NCI-H82 (cell line): ENCODE results near the gene GNMT.

Experiments
- DNase-seq: peaks from one replicate; lab custom pipeline; 2025; lab: John Stamatoyannopoulos, UW

GNMT gene

DNA sequence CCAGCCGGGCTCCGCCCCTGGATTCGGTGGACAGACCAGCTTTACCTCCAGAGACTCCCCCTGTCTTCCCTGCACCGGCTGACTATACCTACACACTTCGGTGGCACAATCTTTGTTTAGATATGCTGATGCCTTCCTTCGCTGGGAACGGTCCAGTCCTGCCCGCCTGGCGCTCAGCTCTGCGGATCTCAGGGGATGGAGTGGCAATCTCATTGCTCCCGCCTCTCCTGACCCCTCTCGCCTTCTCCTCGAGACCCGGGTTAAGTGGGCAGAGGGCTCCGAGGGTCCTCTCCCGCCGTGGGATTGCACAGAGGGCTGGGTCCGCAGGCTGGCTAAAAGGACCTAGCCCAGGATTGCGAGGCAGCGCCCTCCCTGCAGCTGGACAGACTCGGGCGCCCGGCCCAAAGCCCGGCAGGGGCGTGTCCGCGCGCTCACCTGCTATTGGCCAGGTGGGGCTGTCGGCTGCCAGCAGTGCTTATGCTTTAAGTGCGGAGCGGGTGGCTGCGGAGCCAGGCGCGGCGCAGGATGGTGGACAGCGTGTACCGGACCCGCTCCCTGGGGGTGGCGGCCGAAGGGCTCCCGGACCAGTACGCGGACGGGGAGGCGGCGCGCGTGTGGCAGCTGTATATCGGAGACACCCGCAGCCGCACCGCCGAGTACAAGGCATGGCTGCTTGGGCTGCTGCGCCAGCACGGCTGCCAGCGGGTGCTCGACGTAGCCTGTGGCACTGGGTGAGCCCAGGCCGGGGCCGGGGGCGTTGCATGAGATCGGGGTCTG, at the start of gene GNMT:
TSS of gene GNMT (plus strand) at position 512 of the 777 bp plus-strand sequence. CDS start at position 526, 14 bp downstream.
- DNase-seq, result peak; percentile 66

DNA sequence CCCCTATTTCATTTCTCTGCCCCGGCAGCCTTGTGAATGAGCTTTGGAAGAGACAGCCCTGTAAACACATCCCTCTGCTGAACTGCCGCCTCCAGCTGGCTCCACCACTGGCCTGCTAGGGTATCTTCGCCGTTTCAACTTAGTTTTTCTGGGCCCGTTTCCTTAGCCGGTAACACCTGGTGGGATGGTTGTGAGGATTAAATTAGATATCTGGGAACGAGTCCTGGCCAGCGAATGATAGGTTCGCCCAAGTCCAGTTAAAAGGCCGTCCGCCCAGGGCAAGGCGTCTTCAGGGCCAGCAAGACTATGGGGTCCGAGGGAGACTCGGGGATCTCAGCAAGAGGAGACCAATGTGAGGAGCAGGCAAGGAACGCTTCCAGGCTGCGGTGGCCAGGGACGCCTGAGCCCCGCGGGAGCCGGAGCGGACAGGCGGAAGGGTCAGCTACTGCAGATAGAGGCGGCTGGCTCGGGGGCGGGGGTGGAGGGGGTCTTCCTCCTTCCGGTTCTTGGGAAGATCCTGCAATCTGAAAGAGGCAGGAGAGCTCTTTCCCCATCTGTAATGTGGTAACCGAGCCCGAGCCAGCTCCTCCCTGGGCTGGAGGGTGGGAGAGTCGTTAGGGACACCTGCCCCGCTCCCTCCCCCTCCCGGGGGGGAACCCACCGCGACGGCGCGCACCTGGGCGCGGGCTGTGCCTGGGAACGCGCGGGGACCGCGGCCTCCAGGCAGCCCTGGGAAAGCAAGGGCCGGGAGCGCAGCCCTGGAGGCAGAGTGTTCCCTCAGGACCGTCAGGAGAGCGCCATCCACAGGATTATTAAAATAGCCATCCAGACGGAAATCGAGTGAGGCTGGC, 49.2 kb upstream of the GNMT start:
- DNase-seq, result no peak

DNA sequence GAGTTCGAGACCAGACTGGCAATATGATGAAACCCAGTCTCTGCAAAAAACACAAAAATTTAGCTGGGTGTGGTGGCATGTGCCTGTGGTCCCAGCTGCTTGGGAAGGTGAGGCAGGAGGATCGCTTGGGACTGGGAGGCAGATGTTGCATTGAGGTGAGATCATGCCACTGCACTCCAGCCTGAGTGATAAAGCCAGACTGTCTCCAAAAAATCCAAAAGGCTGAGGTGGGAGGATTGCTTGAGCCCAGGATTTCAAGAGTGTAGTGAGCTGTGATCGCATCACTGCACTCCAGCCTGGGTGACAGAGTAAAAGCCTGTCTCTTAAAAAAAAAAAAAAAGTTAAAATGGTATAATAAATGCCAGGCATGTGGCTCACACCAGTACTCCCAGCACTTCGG, 46.0 kb upstream of the GNMT start:
- no peak for DNase-seq

DNA sequence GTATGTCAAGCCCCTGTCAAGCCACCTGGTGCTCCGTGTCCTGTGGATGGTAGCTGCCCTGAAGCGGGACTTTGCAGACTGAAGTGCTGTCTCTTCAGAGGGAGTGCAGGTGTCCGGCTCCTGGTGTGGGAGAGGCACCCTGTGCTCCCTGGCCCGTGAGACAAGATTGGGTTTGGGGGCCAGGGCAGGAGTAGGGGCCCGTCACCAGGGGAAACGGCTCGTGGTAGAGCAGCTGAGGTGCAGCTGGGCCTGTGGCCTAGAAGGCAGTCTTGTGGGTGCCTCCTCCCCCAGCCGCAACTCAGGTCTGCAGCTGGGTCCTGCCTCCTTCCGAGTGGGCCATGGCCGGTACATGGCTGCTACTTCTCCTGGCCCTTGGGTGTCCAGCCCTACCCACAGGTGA, 44.8 kb upstream of the GNMT start, which contains the start of gene PTCRA:
TSS of gene PTCRA (plus strand) at position 322 of the 400 bp plus-strand sequence. CDS start at position 339, 17 bp downstream.
- no peak for DNase-seq

DNA sequence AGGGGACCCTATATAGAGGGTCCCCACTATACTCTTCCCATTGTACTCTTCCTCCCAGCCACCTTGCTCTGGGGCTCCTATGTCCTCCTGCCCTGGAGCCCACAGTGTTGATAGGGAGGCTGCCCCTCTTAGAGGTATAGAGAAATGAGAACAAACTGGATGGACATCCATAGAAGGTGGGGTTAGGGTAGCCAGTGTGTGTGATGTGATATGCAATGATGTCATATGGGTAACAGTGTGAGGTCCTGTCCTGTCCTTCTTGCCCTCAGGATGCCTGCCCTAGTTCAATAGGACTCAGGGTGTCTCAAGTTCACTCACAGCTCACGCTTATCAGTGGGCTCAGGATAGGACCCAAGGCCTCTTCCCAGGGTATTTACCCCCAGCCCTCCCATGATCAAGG, 44.3 kb upstream of the GNMT start:
- DNase-seq, result no peak

DNA sequence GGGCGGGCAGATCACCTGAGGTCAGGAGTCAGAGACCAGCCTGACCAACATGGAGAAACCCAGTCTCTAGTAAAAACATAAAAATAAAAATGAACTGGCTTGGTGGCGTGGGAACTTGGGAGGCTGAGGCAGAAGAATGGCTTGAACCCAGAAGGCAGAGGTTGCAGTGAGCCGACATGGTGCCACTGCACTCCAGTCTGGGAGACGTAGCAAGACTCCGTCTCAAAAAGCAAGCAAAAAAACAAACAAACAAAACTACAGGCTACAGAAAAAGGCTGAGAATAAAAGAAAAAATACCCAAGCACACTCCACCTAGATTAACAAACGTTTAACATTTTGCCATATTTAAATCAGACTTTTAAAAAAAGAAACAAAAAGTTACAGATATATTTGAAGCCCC, 38.8 kb upstream of the GNMT start:
- DNase-seq, result no peak

DNA sequence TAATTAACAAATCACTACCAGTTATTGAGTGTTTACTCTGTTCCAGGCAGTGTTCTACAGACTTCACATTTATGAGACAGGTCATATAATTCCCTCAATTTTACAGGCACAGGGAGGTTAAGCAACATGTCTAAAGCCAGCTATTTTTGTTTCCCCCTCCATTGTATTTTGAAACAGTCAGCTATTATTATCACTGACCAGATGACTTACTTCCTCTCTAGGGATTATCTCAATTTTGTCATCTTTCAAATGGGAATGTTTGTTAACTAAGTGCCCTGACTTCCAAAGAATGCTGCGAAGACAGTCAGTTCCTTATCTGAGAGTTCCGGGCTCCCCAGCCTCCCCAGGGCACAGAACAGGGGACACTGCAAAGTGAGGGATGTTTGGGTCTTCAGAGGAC, 36.9 kb upstream of the GNMT start:
- no peak for DNase-seq

DNA sequence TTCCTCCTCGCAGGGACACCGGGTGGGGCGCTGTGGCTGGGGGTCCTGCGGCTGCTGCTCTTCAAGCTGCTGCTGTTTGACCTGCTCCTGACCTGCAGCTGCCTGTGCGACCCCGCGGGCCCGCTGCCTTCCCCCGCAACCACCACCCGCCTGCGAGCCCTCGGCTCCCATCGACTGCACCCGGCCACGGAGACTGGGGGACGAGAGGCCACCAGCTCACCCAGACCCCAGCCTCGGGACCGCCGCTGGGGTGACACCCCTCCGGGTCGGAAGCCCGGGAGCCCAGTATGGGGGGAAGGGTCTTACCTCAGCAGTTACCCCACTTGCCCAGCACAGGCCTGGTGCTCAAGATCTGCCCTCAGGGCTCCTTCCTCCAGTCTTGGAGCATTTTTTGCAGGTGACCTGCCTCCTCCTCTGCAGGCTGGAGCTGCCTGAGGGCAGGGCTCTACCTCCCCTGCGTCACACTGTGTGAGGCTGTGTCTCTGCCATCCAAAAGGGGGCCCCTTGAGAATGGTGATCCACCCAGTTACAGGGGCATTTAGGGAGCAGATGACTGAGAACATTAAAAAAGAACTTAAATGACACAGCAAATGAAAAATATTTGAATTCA, 35.2 kb upstream of the GNMT start:
- no peak for DNase-seq

DNA sequence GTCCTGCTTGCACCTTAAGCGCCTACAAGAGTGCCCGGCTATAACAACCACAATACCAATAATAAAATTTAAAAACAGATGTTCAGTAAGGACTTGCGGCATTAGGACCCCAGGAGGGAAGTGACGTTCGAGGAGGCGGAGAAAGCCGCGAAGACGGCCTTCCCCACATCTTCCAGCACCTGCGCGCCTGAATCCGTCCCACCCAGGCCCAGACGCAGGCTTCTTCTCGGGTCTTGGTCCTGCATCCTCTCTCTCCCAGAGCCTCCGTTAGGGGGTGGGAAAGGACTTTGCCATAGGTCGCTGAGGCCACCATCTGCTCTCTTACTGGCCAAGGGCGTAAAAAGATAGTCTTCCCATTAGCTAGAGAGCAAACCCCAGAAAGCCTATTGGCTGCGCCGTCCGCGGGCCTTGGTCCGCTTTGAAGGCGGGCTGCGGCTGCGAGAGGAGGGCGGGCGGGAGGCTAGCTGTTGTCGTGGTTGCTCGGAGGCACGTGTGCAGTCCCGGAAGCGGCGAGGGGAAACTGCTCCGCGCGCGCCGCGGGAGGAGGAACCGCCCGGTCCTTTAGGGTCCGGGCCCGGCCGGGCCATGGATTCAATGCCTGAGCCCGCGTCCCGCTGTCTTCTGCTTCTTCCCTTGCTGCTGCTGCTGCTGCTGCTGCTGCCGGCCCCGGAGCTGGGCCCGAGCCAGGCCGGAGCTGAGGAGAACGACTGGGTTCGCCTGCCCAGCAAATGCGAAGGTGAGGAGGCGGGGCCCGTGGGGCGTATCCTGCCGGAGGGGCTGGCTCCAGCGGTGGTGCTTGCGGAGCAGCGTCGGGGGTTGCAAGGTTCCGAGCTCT, 31.4 kb upstream of the GNMT start, which contains the start of gene CNPY3:
TSS of gene CNPY3 (plus strand) at position 495 of the 835 bp plus-strand sequence. CDS start at position 586, 91 bp downstream.
- DNase-seq, result peak; percentile 100

DNA sequence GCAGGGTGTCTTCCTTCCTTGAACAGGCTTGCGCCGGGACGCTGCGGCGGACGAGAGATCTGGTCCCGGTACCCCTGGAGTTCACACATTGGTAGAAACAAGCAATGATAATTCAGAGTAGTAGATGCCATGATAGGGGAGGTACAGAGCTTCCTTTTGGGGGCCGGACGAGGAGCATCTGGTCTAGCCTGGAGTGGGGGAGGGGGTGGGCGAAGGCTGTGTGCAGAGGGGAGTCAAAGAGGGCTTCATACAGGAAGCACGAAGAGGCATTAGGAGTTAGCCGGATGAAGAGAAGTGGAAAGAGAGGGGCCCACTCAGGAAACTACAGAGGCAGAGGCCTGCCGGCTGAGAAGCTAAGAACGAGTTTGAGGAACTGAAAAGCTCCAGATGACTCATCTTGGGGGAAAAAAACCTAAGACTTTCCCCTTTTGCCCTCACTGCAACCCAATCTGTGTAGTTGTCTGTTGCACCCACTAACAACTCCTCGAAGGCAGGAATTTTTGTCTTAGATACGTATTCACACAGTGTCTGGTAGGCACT, 30.7 kb upstream of the GNMT start:
- peak; percentile 87 for DNase-seq

DNA sequence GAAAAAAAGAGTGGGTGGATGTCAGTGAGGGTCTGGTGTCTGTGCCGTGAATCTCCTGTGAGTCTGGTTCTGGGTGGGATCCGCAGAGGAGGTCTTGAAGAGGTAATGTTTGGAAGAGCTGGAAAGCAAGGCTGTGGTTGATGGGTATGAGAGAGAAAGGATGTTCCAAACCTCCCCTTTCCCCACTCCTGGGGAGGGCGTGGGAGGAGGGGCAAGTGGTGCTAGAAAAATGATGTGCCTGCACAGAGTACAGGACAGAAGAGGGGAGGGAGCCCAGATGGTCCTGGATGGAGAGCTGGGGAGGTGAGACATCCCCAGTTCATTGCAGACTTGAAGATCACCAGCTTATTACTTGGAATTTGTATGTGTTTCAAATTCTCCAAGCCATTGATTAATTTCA, 28.1 kb upstream of the GNMT start:
- DNase-seq, result no peak

DNA sequence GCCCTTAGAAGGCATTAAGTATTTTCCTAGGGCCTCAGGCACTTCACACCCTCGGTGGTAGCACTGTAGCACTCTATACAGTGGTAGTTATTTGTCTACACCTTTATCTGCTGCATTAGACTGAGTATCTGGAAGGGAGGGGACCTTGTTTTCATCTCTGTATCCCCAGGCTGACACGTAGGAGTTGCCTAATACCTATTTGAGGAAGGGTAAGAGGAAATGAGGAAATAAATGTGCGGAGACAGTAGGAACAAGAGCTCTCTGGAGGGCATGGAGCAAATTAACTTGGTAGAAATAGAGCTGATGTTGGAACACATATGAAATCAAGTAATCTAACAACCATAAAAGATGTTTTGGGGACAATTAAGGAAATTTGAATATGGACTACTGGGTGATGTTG, 27.3 kb upstream of the GNMT start:
- no peak for DNase-seq

DNA sequence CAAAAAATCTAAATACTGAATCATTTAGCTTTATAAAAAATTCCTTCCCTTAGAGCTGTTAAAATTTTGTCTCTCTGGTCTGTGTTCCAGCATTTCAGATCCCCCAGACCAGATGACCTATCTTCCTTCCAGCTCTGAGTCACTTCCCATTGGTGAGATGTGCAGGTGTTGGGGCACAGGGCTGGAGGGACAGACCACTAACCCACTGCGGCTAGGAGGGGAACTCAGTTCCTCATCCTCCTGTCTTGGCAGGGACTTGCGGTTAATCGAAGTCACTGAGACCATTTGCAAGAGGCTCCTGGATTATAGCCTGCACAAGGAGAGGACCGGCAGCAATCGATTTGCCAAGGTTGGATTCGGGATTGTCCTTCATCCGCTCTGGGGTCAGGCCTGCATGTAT, 25.2 kb upstream of the GNMT start:
- no peak for DNase-seq

DNA sequence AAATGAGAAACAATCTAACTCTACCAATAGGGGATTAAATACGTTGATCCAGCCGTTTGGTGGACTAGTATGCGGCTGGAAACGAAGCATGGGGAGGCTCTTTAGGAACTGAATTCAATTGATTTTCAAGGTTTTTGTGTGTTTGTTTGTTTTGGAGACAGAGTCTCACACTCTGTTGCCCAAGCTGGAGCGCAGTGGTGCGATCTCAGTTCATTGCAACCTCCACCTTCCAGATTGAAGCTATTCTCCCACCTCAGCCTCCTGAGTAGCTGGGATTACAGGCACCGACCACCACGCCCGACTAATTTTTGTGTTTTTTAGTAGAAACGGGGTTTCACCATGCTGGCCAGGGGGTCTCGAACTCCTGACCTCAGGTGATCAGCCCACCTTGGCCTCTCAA, 24.2 kb upstream of the GNMT start:
- DNase-seq, result no peak

DNA sequence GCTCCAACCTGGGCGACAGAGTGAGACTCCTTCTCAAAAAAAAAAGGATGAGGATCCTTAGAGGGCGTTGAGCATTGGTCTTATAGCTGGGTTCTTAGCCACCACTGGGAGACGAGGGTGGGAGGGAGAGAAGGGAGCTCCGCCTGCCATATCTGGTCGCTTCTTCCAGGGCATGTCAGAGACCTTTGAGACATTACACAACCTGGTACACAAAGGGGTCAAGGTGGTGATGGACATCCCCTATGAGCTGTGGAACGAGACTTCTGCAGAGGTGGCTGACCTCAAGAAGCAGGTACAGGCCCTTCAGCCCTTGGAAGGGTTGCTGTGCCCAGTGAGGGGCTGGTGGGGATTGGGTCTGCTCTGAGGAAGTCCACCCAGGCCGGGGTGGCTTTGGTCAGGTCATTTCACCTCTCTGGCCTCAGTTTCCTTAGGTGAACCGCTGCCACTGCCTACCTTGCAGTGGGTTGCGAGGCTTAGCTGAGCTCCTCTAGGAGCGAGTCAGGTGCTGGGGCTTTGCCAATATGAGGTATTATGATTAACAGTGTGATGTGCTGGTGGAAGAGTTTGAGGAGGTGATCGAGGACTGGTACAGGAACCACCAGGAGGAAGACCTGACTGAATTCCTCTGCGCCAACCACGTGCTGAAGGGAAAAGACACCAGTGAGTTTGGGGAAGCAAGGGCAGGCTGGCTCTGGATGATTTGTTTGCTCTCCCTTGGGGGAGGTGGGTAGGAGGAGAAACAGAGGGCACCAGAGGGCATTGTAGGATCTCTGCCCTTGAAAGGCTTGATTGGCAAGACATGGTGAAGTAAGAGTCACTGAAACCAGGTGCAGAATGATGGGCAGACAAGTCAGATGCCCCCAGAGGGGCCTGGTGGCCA, 22.8 kb upstream of the GNMT start:
- DNase-seq, result no peak

DNA sequence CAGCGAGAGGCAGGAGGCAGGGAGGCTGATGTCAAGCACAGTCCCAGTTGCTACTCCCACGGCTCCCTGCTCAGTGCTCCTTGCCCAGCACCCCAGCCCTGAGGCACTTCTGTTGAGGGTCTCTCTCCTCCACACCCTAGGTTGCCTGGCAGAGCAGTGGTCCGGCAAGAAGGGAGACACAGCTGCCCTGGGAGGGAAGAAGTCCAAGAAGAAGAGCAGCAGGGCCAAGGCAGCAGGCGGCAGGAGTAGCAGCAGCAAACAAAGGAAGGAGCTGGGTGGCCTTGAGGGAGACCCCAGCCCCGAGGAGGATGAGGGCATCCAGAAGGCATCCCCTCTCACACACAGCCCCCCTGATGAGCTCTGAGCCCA, 22.1 kb upstream of the GNMT start:
- no peak for DNase-seq

DNA sequence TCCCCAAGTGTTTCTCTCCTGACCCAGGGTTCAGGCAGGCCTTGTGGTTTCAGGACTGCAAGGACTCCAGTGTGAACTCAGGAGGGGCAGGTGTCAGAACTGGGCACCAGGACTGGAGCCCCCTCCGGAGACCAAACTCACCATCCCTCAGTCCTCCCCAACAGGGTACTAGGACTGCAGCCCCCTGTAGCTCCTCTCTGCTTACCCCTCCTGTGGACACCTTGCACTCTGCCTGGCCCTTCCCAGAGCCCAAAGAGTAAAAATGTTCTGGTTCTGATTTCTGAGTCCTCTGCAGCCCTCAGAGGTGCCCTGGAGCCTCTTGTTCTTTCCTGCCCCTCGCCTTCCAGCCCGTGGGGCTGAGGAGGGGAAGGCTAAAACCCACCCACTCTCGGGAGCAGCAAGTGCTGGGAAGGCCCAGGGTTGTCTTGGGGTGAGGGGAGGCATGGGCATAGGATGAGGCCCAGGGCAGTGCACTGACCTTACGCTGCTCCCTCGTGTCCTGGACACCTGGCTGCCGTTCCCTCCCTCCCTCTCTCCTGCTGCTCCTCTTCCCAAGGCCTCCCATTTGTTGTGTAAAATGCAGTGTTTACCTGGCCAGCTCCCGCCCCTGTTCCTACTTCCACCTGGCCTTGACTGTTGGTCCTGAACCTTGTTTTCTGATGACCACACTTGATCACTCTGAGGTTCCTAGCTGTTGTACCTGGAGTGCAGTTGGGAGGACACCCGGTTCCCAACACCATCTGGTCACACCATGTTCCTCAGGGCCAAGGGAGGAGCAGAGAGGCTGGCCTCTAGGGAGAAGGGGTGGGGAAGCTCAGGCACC, 21.4 kb upstream of the GNMT start:
- DNase-seq, result no peak

DNA sequence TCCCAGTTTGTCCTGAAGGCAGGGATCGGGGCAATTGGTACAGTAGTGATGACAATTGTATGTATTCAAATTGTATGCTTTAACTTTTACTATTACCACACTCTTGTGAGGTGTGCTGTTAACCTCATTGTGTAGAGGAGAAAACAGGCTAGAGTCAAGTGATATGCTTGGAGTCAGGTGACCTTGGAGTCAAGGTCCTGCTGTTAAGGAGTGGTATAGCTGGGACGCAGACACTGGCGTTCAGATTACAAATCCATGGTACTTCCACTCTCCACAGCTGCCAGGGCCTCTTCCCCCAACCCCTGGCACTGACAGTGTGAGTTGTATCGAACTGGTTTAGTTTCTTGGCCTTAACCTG, 20.8 kb upstream of the GNMT start:
- DNase-seq, result no peak

DNA sequence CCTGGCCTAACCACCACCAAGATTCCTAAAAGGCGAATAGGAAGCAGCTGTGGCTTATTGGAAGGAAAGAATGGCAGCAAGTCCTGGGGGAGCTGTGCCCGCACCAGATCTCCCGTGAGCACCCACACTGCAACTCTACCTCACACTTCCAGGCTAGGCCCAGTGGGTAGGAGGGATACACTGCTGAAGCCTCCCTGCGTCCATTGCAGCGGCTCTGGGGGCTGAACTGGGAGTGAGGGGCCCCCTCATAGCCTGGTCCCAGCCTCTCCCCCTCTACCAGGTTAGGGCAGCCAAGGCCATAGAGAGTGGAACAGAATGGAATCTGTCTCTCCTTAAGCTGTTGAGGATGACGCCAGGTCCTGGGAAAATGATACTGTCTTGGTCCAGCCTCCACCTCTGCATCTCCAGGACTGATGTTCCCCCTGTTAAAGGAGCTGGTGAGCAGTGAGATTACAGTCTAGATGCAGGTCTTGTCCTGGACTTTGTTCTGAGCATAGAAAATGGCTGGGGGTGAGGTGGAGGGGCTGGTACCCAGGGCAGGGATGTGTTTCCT, 20.0 kb upstream of the GNMT start:
- no peak for DNase-seq
